Peyer's patch (tissue), 4 donors: ENCODE data around the gene ISCA2.

Experiments
- CTCF ChIP-seq, 6 experiments: fragments of 450-650 bp in 4 of 6; fragments of 200-600 bp in 2 of 6; sonication (generic) in 1 of 6; IDR thresholded peaks; one replicate each; pipeline ENCODE4 v1.5.1; 2017 to 2019; ENCODE audit warnings: antibody characterized with exemption in 6 of 6, mild to moderate bottlenecking in 3 of 6, moderate library complexity in 1 of 6
- POLR2A ChIP-seq, 2 donors: fragments of 450-650 bp; IDR thresholded peaks; one replicate each; pipeline ENCODE4 v1.5.1; 2017; ENCODE audit warnings: antibody characterized with exemption in 2 of 2, mild to moderate bottlenecking in 2 of 2, moderate library complexity in 2 of 2

GRCh38 chr14:74528886-74529285, 35.3 kb downstream of the ISCA2 start:
- TF ChIP-seq CTCF (IDR thresholded peaks at IDR 0.05): no peak
- no peak for TF ChIP-seq POLR2A (IDR thresholded peaks at IDR 0.05)
